PFSK-1 (cell line): Measurements from ENCODE around the gene MRTFA.

Experiments used
- POLR2AphosphoS5 ChIP-seq: IDR thresholded peaks from 2 replicates; pipeline ENCODE4 v1.6.1; 2012; ENCODE audit warnings: low read depth, mild to moderate bottlenecking, control low read depth, low read length, moderate library complexity
- SIN3A ChIP-seq: IDR thresholded peaks from 2 replicates; pipeline ENCODE4 v1.6.1; 2012; ENCODE audit warnings: mild to moderate bottlenecking, low read length, moderate library complexity, borderline replicate concordance; ENCODE audit not compliant: insufficient read depth
- TF ChIP-seq, protein P1 (sequence below), 2 experiments: IDR thresholded peaks; 2 replicates each; pipeline versions ENCODE4 v1.6.1 to v1.8.0; 2011 to 2012; ENCODE audit warnings: low read depth in 2 of 2, low read length in 2 of 2, control low read depth in 1 of 2, inconsistent platforms in 1 of 2, mild to moderate bottlenecking in 1 of 2, moderate library complexity in 1 of 2; ENCODE audit not compliant: insufficient read depth in 1 of 2

DNA sequence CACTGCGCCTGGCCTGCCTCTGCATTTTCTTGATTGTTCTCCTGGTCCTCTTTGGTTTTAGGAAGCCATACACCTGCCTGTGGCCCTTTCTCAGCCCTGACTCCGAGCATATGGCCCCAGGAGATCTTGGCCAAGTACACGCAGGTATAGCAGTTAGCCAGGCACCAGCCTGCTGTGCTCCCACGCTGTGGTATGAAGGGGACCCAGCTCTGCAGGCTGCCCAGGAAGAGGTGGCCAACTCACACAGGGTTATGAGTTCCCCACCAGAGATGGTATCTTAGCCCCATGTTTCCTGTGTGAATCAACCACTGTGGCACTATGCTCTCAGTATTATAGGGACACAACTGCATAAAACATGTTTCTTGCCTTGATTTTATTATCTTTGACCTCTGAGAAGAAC is 235.0 kb downstream of the MRTFA start:
- TF ChIP-seq POLR2AphosphoS5 = no peak
- no peak for TF ChIP-seq SIN3A
- TF ChIP-seq, protein P1, sequence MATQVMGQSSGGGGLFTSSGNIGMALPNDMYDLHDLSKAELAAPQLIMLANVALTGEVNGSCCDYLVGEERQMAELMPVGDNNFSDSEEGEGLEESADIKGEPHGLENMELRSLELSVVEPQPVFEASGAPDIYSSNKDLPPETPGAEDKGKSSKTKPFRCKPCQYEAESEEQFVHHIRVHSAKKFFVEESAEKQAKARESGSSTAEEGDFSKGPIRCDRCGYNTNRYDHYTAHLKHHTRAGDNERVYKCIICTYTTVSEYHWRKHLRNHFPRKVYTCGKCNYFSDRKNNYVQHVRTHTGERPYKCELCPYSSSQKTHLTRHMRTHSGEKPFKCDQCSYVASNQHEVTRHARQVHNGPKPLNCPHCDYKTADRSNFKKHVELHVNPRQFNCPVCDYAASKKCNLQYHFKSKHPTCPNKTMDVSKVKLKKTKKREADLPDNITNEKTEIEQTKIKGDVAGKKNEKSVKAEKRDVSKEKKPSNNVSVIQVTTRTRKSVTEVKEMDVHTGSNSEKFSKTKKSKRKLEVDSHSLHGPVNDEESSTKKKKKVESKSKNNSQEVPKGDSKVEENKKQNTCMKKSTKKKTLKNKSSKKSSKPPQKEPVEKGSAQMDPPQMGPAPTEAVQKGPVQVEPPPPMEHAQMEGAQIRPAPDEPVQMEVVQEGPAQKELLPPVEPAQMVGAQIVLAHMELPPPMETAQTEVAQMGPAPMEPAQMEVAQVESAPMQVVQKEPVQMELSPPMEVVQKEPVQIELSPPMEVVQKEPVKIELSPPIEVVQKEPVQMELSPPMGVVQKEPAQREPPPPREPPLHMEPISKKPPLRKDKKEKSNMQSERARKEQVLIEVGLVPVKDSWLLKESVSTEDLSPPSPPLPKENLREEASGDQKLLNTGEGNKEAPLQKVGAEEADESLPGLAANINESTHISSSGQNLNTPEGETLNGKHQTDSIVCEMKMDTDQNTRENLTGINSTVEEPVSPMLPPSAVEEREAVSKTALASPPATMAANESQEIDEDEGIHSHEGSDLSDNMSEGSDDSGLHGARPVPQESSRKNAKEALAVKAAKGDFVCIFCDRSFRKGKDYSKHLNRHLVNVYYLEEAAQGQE (IDR thresholded peaks at IDR 0.05; ENCODE audit: insufficient read depth in 1 of 2, low read depth in 2 of 2, low read length in 2 of 2) = no peak
